GM18868 (cell line): ENCODE data around the gene ZNF648.
"Not testable (repeated sequence)": the region's sequence is repeated elsewhere in the genome, so short reads cannot be mapped to it uniquely, and the experiment has no call there.

Source experiments
- ATAC-seq: cut with Tn5 transposase; IDR thresholded peaks from one replicate; pipeline ENCODE4 v1.9.1; 2021; ENCODE audit warnings: mild to moderate bottlenecking, moderate library complexity; ENCODE audit not compliant: unreplicated experiment

The ZNF648 gene

GRCh38 chr1:182061594-182061993 lies at the start of gene ZNF648:
Gene ZNF648, minus strand, starts transcription at chr1:182061712. Its CDS starts 3,702 bp downstream, at chr1:182058010.
- no peak for ATAC-seq

- ATAC-seq, result no peak
These were observed 49.1 kb upstream of the ZNF648 start for GRCh38 chr1:182110635-182111034.

GRCh38 chr1:182109771-182110170 lies 48.3 kb upstream of the ZNF648 start:
- ATAC-seq, result no peak

GRCh38 chr1:182107209-182107608 lies 45.7 kb upstream of the ZNF648 start:
- ATAC-seq, result no peak

GRCh38 chr1:182102043-182102416 lies 40.5 kb upstream of the ZNF648 start:
- no peak for ATAC-seq

- ATAC-seq, result no peak
These were observed 40.0 kb upstream of the ZNF648 start for GRCh38 chr1:182101415-182102042.

GRCh38 chr1:182098301-182098700 lies 36.8 kb upstream of the ZNF648 start:
- no peak for ATAC-seq

- no peak for ATAC-seq
These were observed 34.4 kb upstream of the ZNF648 start for GRCh38 chr1:182095946-182096345.

- ATAC-seq, result not testable (repeated sequence)
These were observed 33.0 kb upstream of the ZNF648 start for GRCh38 chr1:182094514-182095005.

- no peak for ATAC-seq
These were observed 32.3 kb upstream of the ZNF648 start for GRCh38 chr1:182093781-182094180.

GRCh38 chr1:182092336-182092735 lies 30.8 kb upstream of the ZNF648 start:
- no peak for ATAC-seq

- ATAC-seq, result no peak
These were observed 29.6 kb upstream of the ZNF648 start for GRCh38 chr1:182091083-182091482.

- no peak for ATAC-seq
These were observed 26.3 kb upstream of the ZNF648 start for GRCh38 chr1:182087719-182088350.

- ATAC-seq, result no peak
These were observed 25.8 kb upstream of the ZNF648 start for GRCh38 chr1:182087304-182087703.

- ATAC-seq, result no peak
These were observed 25.1 kb upstream of the ZNF648 start for GRCh38 chr1:182086620-182087019.

GRCh38 chr1:182086136-182086535 lies 24.6 kb upstream of the ZNF648 start:
- ATAC-seq, result no peak

GRCh38 chr1:182085726-182086125 lies 24.2 kb upstream of the ZNF648 start:
- ATAC-seq, result no peak

- ATAC-seq, result peak; percentile 77
These were observed 23.2 kb upstream of the ZNF648 start for GRCh38 chr1:182084487-182085316.

- ATAC-seq, result no peak
These were observed 22.5 kb upstream of the ZNF648 start for GRCh38 chr1:182083851-182084486.

- peak; percentile 60 for ATAC-seq
These were observed 19.6 kb upstream of the ZNF648 start for GRCh38 chr1:182080955-182081582.

- ATAC-seq, result no peak
These were observed 18.5 kb upstream of the ZNF648 start for GRCh38 chr1:182080040-182080439.
